Raji (cell line): ENCODE data around the gene TP53TG5.
A peak's percentile ranks its signal among the peaks of the same experiment; 100 is the strongest.

Experiments
- POLR2A ChIP-seq: IDR thresholded peaks from 2 replicates; pipeline ENCODE4 v1.6.1; 2011; ENCODE audit warnings: low read depth, low read length, control low read depth; ENCODE audit not compliant: insufficient read depth

The TP53TG5 gene

DNA sequence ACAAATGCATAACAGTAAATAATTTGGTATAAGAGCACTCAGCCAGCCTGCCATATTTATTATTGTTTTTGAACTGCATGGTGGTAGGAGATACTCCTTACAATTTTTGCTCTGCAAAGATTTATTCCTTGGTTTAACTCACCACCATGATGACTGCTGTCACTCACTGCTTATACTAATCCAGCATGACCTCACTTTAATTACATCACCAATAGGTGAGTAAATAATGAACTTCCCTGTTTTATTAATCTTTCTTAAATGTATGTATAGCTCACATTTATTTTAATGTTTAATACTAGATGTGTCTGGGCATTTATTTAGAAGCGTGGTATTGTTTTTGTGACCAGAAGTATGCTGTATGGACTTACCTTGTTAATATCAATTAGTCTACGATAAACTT, 12.8 kb upstream of the TP53TG5 start:
- no peak for TF ChIP-seq POLR2A

DNA sequence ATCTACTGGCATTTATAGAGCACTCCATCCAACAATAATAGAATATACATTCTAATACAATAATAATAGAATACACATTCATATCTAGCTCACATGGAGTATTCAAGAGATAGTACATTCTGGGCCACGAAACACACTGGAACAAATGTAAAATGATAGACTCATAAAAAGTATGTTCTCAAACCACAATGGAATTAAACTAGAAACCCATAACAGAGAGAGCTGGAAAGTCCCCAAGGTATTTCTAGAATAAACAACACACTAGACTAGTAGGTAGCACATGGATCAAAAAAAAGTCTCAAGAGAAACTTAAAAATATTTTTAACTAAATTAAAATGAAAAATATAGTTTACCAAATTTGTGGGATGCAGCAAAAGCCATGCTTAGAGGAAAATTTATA, 9.1 kb upstream of the TP53TG5 start:
- no peak for TF ChIP-seq POLR2A

DNA sequence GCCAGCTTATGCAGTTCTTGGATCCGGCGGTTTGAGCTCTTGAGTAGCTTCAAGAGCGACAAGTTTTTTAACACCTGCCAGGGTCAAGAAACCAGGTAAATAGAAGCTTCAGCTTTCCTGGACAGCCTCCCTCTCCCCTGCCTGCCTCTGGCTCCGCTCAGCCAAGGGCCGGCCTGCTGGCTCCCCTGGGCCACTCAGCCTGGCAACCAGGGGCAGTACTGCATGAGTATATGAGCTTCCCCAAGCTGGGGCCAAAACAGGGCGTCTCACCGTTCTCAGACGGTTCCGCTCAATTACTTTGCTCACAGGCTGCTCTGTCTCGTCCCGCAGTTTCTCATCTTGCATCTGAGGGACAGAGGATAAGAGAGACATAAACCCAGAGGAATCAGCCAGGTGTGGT, 856 bp downstream of the TP53TG5 start:
- TF ChIP-seq POLR2A: no peak

DNA sequence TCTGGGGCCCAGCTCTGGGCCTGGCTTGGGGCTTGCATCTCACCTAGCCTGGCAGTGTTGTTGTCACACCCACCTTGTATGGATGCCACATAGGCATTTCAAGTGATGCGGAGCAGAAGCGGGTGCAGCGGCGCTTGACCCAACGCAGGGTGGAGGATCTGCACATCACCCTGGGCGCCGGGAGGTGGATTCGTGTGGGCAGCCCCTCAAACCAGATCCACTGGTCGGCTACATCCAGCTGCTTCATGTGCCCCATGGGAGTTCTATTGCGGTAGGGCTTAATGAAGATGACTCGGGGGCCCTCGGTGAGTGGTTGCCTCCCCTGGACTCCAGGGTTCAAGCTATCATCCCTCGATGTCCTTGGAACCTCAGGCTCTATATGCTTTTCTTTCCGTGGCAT, 3.2 kb downstream of the TP53TG5 start:
- no peak for TF ChIP-seq POLR2A

- no peak for TF ChIP-seq POLR2A
Measured at GRCh38 chr20:45374101-45374467, 4.0 kb downstream of the TP53TG5 start.

DNA sequence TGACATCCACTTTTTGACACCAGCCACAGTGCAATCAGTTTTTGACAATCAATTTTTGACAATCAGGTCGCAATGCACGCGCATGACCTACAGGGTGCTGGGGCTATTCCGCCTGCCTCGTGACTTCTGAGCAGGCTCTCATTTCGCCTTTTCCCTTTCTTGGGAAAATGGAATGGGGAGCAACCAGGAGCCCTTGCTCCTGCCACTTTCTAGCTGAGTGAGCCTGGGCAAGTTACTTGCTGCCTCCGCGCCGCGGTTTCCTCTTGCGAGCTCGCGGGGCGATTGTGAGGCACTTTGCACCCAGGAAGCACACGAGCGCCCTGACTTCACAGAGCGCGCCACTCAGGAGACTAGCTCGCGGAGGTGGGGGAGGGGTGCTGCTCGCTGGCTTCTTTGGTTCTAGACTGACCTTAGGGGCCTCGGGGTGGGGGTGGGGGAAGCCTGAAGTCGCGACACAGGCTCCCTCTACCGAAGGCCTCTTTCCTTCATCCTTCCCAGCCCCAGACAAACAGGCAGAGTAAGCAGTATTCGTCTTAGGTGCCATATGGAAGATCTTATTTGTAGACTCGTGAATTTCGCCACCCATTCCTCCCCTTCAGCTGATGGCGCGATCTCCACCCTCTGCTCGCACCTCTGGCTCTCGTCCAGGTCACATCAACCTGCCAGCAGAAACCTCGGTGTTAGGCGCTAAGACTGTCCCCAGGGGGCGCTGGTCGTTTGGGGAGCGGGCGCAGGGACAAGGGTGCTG, 4.6 kb downstream of the TP53TG5 start:
- TF ChIP-seq POLR2A: no peak

DNA sequence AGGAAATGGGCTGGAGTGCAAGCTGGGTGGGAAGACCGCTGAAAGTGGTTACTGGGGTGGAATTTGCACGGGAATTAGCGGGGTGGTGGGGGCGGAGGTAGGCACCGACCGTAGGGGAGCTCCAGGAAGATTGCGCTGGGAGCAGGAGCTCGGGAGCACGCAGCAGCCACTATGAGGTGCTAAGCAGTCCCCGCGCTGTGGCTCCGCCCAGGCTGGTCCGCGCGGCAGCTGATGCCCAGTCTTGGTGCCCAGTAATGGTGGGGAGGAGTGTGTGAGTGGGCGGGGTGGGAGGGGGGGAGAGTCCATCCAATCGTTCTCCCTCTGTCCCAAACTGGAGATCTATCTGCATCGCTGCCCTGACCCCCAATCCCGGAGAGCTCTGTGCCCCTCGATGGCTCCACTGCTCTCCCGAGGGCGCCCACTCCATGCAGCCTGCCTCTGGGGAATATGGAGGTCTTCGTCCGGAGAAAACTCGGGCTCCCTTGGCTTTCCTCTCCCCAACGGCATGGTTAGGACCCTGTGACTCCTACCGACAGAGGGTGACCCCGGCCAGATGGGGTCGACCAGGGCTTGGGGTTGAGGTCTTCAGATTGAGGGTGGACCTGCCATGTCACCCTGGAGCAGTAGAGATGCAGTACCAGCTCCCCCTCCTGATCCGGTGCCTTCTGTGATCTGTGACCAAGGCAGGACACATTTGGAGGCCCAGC, 5.3 kb downstream of the TP53TG5 start:
- TF ChIP-seq POLR2A: no peak

- no peak for TF ChIP-seq POLR2A
Measured at GRCh38 chr20:45372241-45372640, 5.9 kb downstream of the TP53TG5 start.

DNA sequence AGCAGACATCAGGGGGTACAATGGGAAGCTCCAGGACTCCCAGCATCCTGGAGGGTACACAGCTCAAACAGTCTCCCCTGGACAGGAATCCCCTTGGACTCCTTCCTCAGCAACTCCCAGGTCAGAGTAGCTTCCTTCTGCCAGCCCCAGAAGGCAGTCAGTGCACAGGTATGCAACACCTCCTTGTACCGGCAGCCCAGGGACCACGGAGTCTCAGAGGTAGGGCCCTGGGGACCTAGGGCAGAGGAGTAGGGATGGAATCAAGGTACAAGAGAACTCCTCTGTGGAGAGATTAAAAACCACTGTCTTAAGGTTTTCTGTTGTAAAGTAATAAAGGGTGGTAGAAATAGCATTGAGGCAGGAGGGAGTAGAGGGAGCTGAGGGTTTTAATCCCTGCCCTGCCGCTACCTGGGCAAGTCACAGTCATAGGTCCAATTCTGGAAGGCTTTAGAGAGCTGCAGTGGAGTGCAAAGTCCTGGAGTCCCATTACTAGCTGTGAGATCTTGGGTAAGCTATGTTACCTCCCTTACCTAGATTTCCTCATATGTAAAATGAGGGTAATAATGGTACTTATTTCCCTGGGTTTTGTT, 7.5 kb downstream of the TP53TG5 start:
- TF ChIP-seq POLR2A: no peak

GRCh38 chr20:45368221-45368980, 9.7 kb downstream of the TP53TG5 start:
- 0 out of 2 replicates have a peak, but pooled peaks have one; percentile 22 for TF ChIP-seq POLR2A

DNA sequence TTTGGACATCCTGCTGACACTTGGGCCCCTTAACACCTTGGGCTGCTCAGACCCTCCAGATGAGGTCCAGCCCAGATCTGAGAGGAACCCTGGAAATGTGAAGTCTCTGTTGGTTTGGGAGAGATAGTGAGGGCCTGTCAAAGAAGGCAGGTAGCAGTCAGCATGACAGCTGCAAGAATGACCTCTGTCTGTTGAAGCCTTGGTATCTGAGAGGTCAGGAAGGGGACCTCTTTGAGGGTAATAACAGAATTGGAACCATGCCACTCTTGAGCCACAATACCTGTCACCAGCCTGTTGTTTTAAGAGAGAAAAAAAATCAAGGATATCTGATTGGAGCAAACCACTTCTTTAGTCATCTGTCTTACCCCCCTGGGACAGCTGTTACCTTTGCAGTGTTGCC, 11.0 kb downstream of the TP53TG5 start:
- TF ChIP-seq POLR2A: no peak

GRCh38 chr20:45366631-45367030, 11.5 kb downstream of the TP53TG5 start:
- no peak for TF ChIP-seq POLR2A

DNA sequence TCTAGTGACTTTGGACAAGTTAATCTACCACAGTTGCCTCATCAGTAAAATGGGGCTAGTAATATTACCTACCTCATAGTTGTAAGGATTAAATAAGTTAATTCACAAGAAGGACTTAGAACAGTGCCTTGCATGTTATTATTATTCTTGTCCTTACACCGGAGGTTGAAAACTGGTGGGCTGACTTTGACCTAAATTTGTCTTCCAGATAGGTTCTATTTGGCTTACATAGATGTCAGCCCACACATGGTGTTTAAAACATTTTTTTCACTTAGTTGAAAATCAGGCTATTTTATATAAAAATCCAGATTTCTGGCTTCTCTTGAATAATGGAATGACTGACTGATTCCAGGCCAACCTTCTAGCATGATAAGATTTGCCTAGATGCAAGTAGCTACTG, 11.9 kb downstream of the TP53TG5 start:
- TF ChIP-seq POLR2A: no peak

- TF ChIP-seq POLR2A: no peak
Measured at GRCh38 chr20:45365444-45365970, 12.6 kb downstream of the TP53TG5 start.
